Measurements from ENCODE around the gene DRD1. TPM values are rescaled to one million over a fixed set of nuclear protein-coding genes. Genes with fewer than 3 reads are reported as not detected.
A peak's percentile ranks its signal among the peaks of the same experiment; 100 is the strongest.

DRD1 gene
- total RNA-seq, 4 donors from 2014 or later, result 0.13 TPM; not detected in 3

DNA sequence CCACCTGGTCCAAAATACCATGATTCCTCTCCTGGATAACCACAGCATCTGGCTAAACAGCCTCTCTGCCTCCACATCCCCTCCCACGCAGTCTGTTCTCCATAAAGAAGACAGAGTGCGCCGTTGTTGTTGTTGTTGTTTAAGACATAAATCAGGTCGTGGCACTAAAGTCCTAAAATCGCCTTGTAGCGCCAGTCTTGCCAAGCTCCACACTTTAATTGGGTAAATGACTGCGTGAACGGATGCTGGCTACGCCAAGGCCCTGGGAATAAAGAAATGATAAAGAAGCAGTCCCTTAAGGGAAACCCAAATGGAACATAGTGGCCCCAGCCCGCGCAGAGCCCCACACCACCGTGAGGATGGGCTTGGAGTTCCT lies 34.0 kb upstream of the DRD1 start:
- peak overlapping the region; percentile 89 to 98 for H3K4me3 ChIP-seq
- peaks cover 14% of the 10 kb centered on the region for H3K27me3 ChIP-seq
- TF ChIP-seq POLR2AphosphoS5 (IDR thresholded peaks at IDR 0.05) (no peak), POLR2A (IDR thresholded peaks at IDR 0.05) (no peak), CTCF (IDR thresholded peaks at IDR 0.05) (no peak), EP300 (IDR thresholded peaks at IDR 0.05) (no peak)
- peak overlapping the region in 3 of 4 donors; percentile 85 to 89 (median 87) for H3K27ac ChIP-seq
- peaks cover 0 to 25% (median 10%) of the 10 kb centered on the region in 3 donors for H3K4me1 ChIP-seq
- H3K36me3 ChIP-seq, result no peaks in the 10 kb centered on the region
- no peaks in the 10 kb centered on the region for H3K9me3 ChIP-seq
- 17% methylated on average over 4 of the region's 12 CpGs; no CpG with 5 or more reads in 1 of the 2 donors for WGBS, 2 donors (ENCODE audit: low coverage in 1 of 2)
- ATAC-seq, result no peak

DNA sequence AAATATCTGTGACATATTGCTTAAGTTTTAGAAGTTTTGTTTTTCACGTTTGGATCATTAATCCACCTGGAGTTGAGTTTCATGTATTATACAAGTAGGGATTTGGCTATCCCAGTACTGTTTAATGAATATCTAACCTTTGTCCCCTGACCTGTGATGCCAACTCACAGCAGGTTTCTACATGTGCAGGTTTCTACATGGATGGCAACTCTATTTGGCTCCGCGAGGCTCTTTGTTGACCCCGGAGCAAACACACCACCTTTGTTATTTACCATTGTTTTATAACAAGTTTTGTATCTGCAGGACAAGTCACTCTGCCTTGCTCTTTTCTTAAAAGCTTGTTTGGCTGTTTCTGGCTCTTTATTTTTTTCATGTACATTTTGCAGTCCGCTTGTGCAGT lies 33.5 kb upstream of the DRD1 start:
- H3K4me1 ChIP-seq, result peaks cover 0 to 25% (median 10%) of the 10 kb centered on the region in 3 donors
- H3K36me3 ChIP-seq, result no peaks in the 10 kb centered on the region
- peak overlapping the region in 1 of 4 donors; percentile 85 for H3K27ac ChIP-seq
- H3K4me3 ChIP-seq, result no peak overlapping the region
- no peak for TF ChIP-seq POLR2AphosphoS5 (IDR thresholded peaks at IDR 0.05)
- TF ChIP-seq POLR2A (IDR thresholded peaks at IDR 0.05), result no peak
- TF ChIP-seq EP300 (IDR thresholded peaks at IDR 0.05), result no peak
- no peak for TF ChIP-seq CTCF (IDR thresholded peaks at IDR 0.05)
- H3K27me3 ChIP-seq, result peaks cover 14% of the 10 kb centered on the region
- WGBS, 2 donors (ENCODE audit: low coverage in 1 of 2), result 75 to 77% methylated on average over 4 to 5 of the region's 5 CpGs
- no peak for ATAC-seq
- no peaks in the 10 kb centered on the region for H3K9me3 ChIP-seq

DNA sequence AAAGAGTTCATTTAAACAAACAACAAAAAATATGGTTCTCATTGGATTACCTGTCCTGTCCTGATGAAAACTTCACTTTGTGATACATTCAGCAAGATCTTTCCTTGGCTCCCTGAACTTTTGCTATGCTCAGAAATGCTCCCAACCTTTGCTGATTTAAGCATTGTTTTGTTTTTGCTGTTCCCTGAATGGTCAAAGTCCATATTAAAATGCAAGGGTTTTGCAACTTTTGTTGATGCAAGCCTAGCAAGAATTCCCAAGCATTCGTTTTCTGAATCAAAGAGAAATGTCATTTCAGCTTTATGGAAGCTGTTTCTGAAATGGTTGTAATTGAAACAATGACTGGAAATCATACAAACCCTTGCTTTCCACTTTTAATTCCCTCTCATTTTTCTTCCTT lies 31.3 kb upstream of the DRD1 start:
- no peaks in the 10 kb centered on the region for H3K36me3 ChIP-seq
- H3K27me3 ChIP-seq, result peaks cover 14% of the 10 kb centered on the region
- H3K9me3 ChIP-seq, result no peaks in the 10 kb centered on the region
- TF ChIP-seq POLR2A (IDR thresholded peaks at IDR 0.05) (no peak), CTCF (IDR thresholded peaks at IDR 0.05) (no peak), EP300 (IDR thresholded peaks at IDR 0.05) (no peak), POLR2AphosphoS5 (IDR thresholded peaks at IDR 0.05) (no peak)
- no peak overlapping the region for H3K4me3 ChIP-seq
- WGBS, 2 donors (ENCODE audit: low coverage in 1 of 2), result 80 to 89% methylated on average over 1 of the region's 1 CpG
- H3K4me1 ChIP-seq, result peaks cover 0 to 19% (median 10%) of the 10 kb centered on the region in 3 donors
- no peak for ATAC-seq
- no peak overlapping the region for H3K27ac ChIP-seq

DNA sequence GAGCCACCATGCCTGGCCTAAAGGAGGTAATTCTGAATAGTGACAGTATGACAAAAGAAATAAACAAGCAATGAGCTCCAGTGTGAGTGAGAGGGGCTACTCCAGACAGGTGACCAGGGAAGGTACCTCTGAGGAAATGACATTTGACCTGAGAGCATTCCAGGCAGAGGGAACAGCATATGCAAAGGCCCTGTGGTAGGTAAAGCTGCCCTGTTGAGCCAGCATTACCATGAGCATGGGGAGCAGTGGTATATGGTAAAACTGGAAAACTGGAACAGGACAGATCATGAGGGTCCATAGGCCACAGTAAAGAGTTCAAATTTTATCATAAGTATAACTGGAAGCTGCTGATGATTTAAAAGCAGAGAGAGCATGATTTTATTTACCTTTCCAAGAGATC lies 28.4 kb upstream of the DRD1 start:
- no peak for ATAC-seq
- no peaks in the 10 kb centered on the region for H3K36me3 ChIP-seq
- H3K4me3 ChIP-seq, result no peak overlapping the region
- TF ChIP-seq POLR2A (IDR thresholded peaks at IDR 0.05) (no peak), EP300 (IDR thresholded peaks at IDR 0.05) (no peak), POLR2AphosphoS5 (IDR thresholded peaks at IDR 0.05) (no peak), CTCF (IDR thresholded peaks at IDR 0.05) (no peak)
- H3K9me3 ChIP-seq, result no peaks in the 10 kb centered on the region
- no peaks in the 10 kb centered on the region for H3K4me1 ChIP-seq
- H3K27me3 ChIP-seq, result peaks cover 25% of the 10 kb centered on the region
- H3K27ac ChIP-seq, result no peak overlapping the region

DNA sequence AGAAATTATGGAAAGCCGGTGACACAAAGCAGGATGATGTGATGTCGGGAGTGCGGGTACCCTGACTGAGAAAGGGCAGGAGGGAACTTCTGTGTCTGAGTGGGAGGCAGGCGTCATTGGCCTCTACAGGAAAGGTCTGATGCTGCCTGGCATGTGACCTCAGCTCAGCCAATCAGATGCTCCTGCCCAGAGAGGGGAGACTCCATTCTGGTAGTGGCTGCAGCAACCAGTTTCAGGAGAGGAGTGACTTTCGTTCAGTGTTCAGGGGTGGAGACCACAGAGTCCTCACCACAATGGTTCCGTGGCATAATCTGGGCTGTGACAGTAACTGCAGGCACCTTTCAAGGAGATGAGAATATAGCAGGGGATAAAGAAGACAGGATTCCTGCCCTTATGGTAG lies 27.6 kb upstream of the DRD1 start:
- no peak for ATAC-seq
- Histone ChIP-seq H3K36me3 (no peaks in the 10 kb centered on the region), H3K4me3 (no peak overlapping the region), H3K27me3 (peaks cover 33% of the 10 kb centered on the region), H3K9me3 (no peaks in the 10 kb centered on the region), H3K27ac (no peak overlapping the region), H3K4me1 (no peaks in the 10 kb centered on the region)
- TF ChIP-seq CTCF (IDR thresholded peaks at IDR 0.05), result no peak
- WGBS, 2 donors (ENCODE audit: low coverage in 1 of 2), result 52 to 72% methylated on average over 2 to 6 of the region's 6 CpGs

All from gastroesophageal sphincter (tissue), 4 donors.